ENCODE measurements around the gene GRID1. TPM values are rescaled to one million over a fixed set of nuclear protein-coding genes. Genes with fewer than 3 reads are reported as not detected.

Gene GRID1
- total and polyA plus RNA-seq, 7 experiments from 2014 or later, result not detected

DNA sequence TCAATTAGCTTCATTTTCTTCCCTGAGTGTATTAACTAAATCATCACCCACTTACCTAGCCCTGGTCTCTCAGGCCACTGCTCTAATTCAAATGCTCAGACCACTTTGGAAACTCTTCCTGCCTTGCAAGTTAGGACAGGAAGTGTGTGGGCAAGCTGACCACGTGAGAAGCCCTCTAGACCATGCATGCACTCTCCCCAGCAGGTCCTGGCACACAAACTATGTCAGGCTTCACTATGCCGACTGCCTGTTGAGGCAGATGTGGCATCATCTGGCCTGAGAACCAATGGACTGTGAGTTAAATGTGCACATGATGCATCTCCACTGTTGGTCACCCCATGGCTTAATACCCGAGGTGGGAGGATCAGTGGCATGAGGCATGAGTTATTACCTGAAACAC is 439.6 kb downstream of the GRID1 start:
- Histone ChIP-seq H3K4me3 (ENCODE audit: low read length) (no peak overlapping the region), H3K27ac (ENCODE audit: low read depth, low read length) (no peak overlapping the region), H3K4me1 (ENCODE audit: control insufficient read depth in 2 of 2, insufficient read depth in 2 of 2, low read length in 2 of 2) (no peaks in the 10 kb centered on the region), H3K36me3 (ENCODE audit: control insufficient read depth in 2 of 3, insufficient read depth in 3 of 3, low read length in 3 of 3) (no peaks in the 10 kb centered on the region), H3K27me3 (ENCODE audit: control insufficient read depth in 2 of 2, insufficient read depth in 2 of 2, low read length in 2 of 2) (no peaks in the 10 kb centered on the region), H3K9me3 (ENCODE audit: control insufficient read depth in 2 of 3, low read length in 3 of 3) (no peaks in the 10 kb centered on the region)
- Mint-ChIP-seq H3K36me3 (no peaks in the 10 kb centered on the region), H3K4me3 (no peak overlapping the region), H3K4me1 (no peaks in the 10 kb centered on the region), H3K9me3 (peaks cover 0 to 2% (median 0%) of the 10 kb centered on the region in 11 donors), H3K27me3 (peaks cover 0 to 6% (median 4%) of the 10 kb centered on the region in 5 donors), H3K27ac (no peak overlapping the region)
- intact Hi-C loops (cut with micrococcal nuclease), result no loop called here
- CTCF ChIA-PET, result no interaction called here
- DNase-seq (no peak), ATAC-seq (no peak)
- POLR2A ChIA-PET, result no interaction called here

DNA sequence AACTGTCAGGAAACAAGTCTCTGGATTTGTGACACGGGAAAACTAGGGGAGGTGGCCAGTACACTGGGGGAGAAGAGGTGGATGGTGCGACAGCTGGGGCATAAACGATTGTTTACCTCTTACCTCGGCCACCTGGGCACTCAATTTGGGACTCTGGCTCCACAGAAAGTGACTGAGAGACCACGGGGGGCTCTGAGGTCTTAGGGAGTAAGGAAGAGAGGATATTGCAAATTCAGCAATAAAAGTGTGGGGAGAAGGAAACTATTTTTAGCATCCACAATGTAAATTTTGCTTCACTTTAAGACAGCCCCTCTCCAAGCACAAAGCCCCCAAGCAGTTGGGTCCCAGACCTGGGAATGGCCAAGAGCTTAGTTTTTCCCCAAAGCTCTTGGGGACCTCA is 440.5 kb downstream of the GRID1 start:
- intact Hi-C loops (cut with micrococcal nuclease), result no loop called here
- no peaks in the 10 kb centered on the region for H3K36me3 Mint-ChIP-seq
- no peaks in the 10 kb centered on the region for H3K4me1 ChIP-seq (ENCODE audit: control insufficient read depth in 2 of 2, insufficient read depth in 2 of 2, low read length in 2 of 2)
- no peaks in the 10 kb centered on the region for H3K36me3 ChIP-seq (ENCODE audit: control insufficient read depth in 2 of 3, insufficient read depth in 3 of 3, low read length in 3 of 3)
- ChIA-PET CTCF (no interaction called here), POLR2A (no interaction called here)
- H3K27me3 ChIP-seq (ENCODE audit: control insufficient read depth in 2 of 2, insufficient read depth in 2 of 2, low read length in 2 of 2), result no peaks in the 10 kb centered on the region
- H3K4me1 Mint-ChIP-seq, result no peaks in the 10 kb centered on the region
- no peak for ATAC-seq
- no peak overlapping the region for H3K27ac Mint-ChIP-seq
- H3K9me3 ChIP-seq (ENCODE audit: control insufficient read depth in 2 of 3, low read length in 3 of 3), result no peaks in the 10 kb centered on the region
- no peak overlapping the region for H3K4me3 ChIP-seq (ENCODE audit: low read length)
- peaks cover 0 to 6% (median 4%) of the 10 kb centered on the region in 5 donors for H3K27me3 Mint-ChIP-seq
- no peak overlapping the region for H3K27ac ChIP-seq (ENCODE audit: low read depth, low read length)
- no peak for DNase-seq
- H3K9me3 Mint-ChIP-seq, result peaks cover 0 to 2% (median 0%) of the 10 kb centered on the region in 11 donors
- no peak overlapping the region for H3K4me3 Mint-ChIP-seq

DNA sequence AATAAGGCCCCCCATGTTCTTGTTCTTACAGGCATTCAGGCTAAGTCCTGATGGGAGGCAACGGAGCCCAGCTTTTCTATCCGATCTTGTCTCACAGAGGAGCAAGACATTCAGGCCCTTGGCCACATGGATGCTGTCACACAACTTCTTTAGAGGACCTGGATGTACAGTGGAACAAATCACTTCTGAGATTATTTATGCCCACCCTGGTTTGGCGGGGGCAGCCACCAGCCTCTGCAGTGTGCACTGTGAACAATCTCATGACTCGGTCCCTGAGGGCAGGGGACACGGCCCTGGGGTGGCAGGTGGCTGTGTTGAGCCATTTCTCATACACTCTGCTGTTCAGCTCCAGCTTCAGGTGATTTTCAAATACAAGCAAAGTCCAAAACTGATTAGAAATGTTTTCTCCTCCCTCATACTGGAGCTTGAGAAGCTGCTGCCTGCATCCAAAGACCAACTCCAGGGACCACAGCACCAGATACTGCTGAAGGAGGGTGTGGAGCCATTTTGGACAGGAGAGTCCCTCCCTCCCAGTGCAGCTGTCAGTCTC is 441.3 kb downstream of the GRID1 start:
- H3K4me3 Mint-ChIP-seq, result no peak overlapping the region
- no peaks in the 10 kb centered on the region for H3K4me1 Mint-ChIP-seq
- ATAC-seq (no peak), DNase-seq (no peak)
- H3K27ac ChIP-seq (ENCODE audit: low read depth, low read length), result no peak overlapping the region
- H3K27me3 Mint-ChIP-seq, result peaks cover 0 to 9% (median 4%) of the 10 kb centered on the region in 5 donors
- H3K9me3 Mint-ChIP-seq, result peaks cover 0 to 2% (median 0%) of the 10 kb centered on the region in 11 donors
- no peaks in the 10 kb centered on the region for H3K4me1 ChIP-seq (ENCODE audit: control insufficient read depth in 2 of 2, insufficient read depth in 2 of 2, low read length in 2 of 2)
- no peaks in the 10 kb centered on the region for H3K36me3 Mint-ChIP-seq
- H3K4me3 ChIP-seq (ENCODE audit: low read length), result no peak overlapping the region
- no peak overlapping the region for H3K27ac Mint-ChIP-seq
- no peaks in the 10 kb centered on the region for H3K9me3 ChIP-seq (ENCODE audit: control insufficient read depth in 2 of 3, low read length in 3 of 3)
- ChIA-PET CTCF (no interaction called here), POLR2A (no interaction called here)
- no peaks in the 10 kb centered on the region for H3K36me3 ChIP-seq (ENCODE audit: control insufficient read depth in 2 of 3, insufficient read depth in 3 of 3, low read length in 3 of 3)
- no peaks in the 10 kb centered on the region for H3K27me3 ChIP-seq (ENCODE audit: control insufficient read depth in 2 of 2, insufficient read depth in 2 of 2, low read length in 2 of 2)
- intact Hi-C loops (cut with micrococcal nuclease), result no loop called here

DNA sequence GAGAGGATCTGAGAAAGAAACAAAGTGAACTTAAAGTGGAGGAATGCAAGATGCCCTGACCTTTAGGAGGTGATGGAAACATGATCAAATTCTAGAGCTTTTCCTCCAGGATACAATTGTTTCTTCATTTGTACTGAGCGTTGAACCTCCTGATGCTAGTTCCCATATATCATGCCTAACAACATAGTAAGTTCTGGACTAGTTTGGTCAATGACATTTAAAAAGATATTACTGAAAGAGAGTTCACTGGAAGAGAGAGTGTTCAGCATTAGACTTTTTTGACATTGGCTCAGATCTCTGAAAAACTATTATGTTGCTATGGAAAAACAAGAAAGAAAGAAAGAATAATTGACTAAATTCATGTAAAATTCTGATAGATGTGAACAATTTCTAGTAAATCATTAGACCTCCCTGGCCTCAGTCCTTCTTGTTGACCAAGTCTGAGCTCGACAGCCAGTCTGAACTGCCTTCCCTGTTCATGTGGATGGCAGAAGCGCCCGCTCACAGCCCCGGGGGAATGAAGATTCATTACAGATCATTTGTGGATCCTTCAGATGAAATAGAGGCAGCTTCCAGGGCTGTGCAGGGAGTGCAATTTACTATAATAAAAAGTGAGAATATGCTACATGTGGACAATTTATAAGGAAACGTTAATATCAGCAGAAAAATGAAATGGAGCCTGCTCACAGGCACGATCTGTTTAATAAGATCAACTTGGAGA is 442.1 kb downstream of the GRID1 start:
- no peaks in the 10 kb centered on the region for H3K4me1 ChIP-seq (ENCODE audit: control insufficient read depth in 2 of 2, insufficient read depth in 2 of 2, low read length in 2 of 2)
- Mint-ChIP-seq H3K27me3 (peaks cover 0 to 16% (median 4%) of the 10 kb centered on the region in 5 donors), H3K4me3 (no peak overlapping the region), H3K27ac (no peak overlapping the region), H3K9me3 (peaks cover 0 to 2% (median 0%) of the 10 kb centered on the region in 11 donors), H3K4me1 (no peaks in the 10 kb centered on the region), H3K36me3 (no peaks in the 10 kb centered on the region)
- H3K27me3 ChIP-seq (ENCODE audit: control insufficient read depth in 2 of 2, insufficient read depth in 2 of 2, low read length in 2 of 2), result no peaks in the 10 kb centered on the region
- intact Hi-C loops (cut with micrococcal nuclease), result no loop called here
- CTCF ChIA-PET, result no interaction called here
- H3K36me3 ChIP-seq (ENCODE audit: control insufficient read depth in 2 of 3, insufficient read depth in 3 of 3, low read length in 3 of 3), result no peaks in the 10 kb centered on the region
- H3K27ac ChIP-seq (ENCODE audit: low read depth, low read length), result no peak overlapping the region
- no peaks in the 10 kb centered on the region for H3K9me3 ChIP-seq (ENCODE audit: control insufficient read depth in 2 of 3, low read length in 3 of 3)
- ATAC-seq (no peak), DNase-seq (no peak)
- POLR2A ChIA-PET, result no interaction called here
- no peak overlapping the region for H3K4me3 ChIP-seq (ENCODE audit: low read length)

GRCh38 chr10:85922356-85923129 is 444.1 kb downstream of the GRID1 start:
- no peaks in the 10 kb centered on the region for H3K36me3 ChIP-seq (ENCODE audit: control insufficient read depth in 2 of 3, insufficient read depth in 3 of 3, low read length in 3 of 3)
- no peak overlapping the region for H3K27ac ChIP-seq (ENCODE audit: low read depth, low read length)
- no peak overlapping the region for H3K4me3 ChIP-seq (ENCODE audit: low read length)
- H3K4me1 Mint-ChIP-seq, result no peaks in the 10 kb centered on the region
- no peaks in the 10 kb centered on the region for H3K27me3 ChIP-seq (ENCODE audit: control insufficient read depth in 2 of 2, insufficient read depth in 2 of 2, low read length in 2 of 2)
- ChIA-PET CTCF (no interaction called here), POLR2A (no interaction called here)
- ATAC-seq (no peak), DNase-seq (no peak)
- H3K9me3 ChIP-seq (ENCODE audit: control insufficient read depth in 2 of 3, low read length in 3 of 3), result no peaks in the 10 kb centered on the region
- H3K9me3 Mint-ChIP-seq, result peaks cover 0 to 2% (median 0%) of the 10 kb centered on the region in 11 donors
- intact Hi-C loops (cut with micrococcal nuclease), result no loop called here
- no peaks in the 10 kb centered on the region for H3K4me1 ChIP-seq (ENCODE audit: control insufficient read depth in 2 of 2, insufficient read depth in 2 of 2, low read length in 2 of 2)
- H3K36me3 Mint-ChIP-seq, result no peaks in the 10 kb centered on the region
- no peak overlapping the region for H3K27ac Mint-ChIP-seq
- H3K4me3 Mint-ChIP-seq, result no peak overlapping the region
- H3K27me3 Mint-ChIP-seq, result peaks cover 0 to 23% (median 4%) of the 10 kb centered on the region in 5 donors

DNA sequence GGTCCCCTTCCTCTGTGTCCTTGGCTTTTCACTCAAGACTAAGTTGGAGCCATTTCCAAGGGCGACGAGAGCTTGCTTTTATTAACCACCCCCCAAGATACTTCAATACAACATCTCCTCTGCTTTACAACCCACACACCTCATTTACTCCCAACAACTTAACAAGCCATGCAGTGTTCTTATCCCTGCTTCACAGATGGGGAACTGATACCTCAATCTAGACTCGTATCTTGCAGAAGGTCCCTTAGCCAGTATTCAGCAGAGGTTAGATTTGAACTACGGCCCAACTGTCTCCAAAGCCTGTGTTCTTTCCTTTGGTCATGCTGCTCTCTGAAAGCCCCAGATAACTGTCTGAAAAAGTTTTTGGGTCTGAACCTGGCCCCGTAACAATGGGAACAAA is 444.8 kb downstream of the GRID1 start:
- ChIA-PET CTCF (no interaction called here), POLR2A (no interaction called here)
- H3K4me3 ChIP-seq (ENCODE audit: low read length), result no peak overlapping the region
- Mint-ChIP-seq H3K27ac (no peak overlapping the region), H3K4me3 (no peak overlapping the region), H3K4me1 (no peaks in the 10 kb centered on the region), H3K9me3 (peaks cover 0 to 2% (median 0%) of the 10 kb centered on the region in 11 donors), H3K27me3 (peaks cover 0 to 23% (median 4%) of the 10 kb centered on the region in 5 donors), H3K36me3 (no peaks in the 10 kb centered on the region)
- no peak for DNase-seq
- no peak for ATAC-seq
- no peaks in the 10 kb centered on the region for H3K9me3 ChIP-seq (ENCODE audit: control insufficient read depth in 2 of 3, low read length in 3 of 3)
- no peaks in the 10 kb centered on the region for H3K36me3 ChIP-seq (ENCODE audit: control insufficient read depth in 2 of 3, insufficient read depth in 3 of 3, low read length in 3 of 3)
- no peaks in the 10 kb centered on the region for H3K4me1 ChIP-seq (ENCODE audit: control insufficient read depth in 2 of 2, insufficient read depth in 2 of 2, low read length in 2 of 2)
- H3K27ac ChIP-seq (ENCODE audit: low read depth, low read length), result no peak overlapping the region
- H3K27me3 ChIP-seq (ENCODE audit: control insufficient read depth in 2 of 2, insufficient read depth in 2 of 2, low read length in 2 of 2), result no peaks in the 10 kb centered on the region
- intact Hi-C loops (cut with micrococcal nuclease), result no loop called here
